Bronchus fibroblast of lung (primary cell): Measurements from ENCODE around the gene TRAM1L1. TPM values are rescaled to one million over a fixed set of nuclear protein-coding genes. Genes with fewer than 3 reads are reported as not detected.

Source experiments
- total RNA-seq: library from RNA; depleted of rRNA; stranded (reverse); fragments of >200 nt; gene quantifications from 2 replicates; pipeline ENCODE4 v1.2.3, GENCODE V29; 2015

Gene TRAM1L1
- 3.9 and 4.4 TPM in 2 replicates for total RNA-seq

DNA sequence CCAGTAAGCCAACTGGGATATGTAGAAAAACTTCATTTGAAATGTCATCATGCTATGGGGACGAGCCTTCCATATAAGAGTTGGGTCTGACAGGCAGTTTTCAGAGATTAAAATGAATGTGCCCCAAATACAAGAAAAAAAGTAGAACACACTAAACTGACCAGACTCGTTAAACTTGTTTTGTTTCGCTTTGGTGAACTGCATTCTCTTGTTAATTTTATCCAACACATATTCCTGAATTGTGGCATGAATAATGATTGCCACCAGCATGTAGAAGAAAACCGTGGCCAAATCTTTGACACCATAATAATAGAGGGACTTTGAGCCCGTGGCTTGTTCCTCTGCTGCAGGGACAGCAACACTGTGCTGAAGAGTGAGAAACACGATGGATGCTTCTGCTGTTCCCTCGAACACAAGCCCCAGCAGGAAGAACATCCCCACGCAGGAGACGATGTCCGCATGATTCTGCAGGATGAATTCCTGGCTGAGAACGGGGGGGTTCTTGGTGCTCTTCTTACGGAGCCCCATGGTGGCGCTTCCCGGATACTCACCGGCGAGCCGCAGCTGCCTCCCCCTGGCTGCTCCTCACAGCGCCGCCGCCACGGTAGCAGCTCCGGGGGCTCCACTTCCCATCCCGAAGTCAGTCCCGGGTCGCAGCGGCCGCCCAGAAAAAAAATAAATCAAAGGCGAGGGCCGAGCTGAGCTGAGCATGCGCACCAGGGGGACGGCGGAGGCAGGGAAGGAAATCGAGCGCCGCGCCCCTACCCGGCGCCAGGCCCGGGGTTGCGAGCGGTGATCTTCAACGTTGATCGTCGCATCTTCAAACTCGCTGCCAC, at the start of gene TRAM1L1:
Gene TRAM1L1 (minus strand): TSS at position 711 of the 836 bp plus-strand sequence. CDS start 183 bp downstream, at position 528.

